Kidney capillary endothelial cell (primary cell): ENCODE measurements around the gene CCDC9B.

ENCODE experiments used
- DNase-seq: peaks from one replicate; pipeline ENCODE4 v3.0.0-alpha.2; 2018; ENCODE audit warnings: low spot score

The CCDC9B gene

DNA sequence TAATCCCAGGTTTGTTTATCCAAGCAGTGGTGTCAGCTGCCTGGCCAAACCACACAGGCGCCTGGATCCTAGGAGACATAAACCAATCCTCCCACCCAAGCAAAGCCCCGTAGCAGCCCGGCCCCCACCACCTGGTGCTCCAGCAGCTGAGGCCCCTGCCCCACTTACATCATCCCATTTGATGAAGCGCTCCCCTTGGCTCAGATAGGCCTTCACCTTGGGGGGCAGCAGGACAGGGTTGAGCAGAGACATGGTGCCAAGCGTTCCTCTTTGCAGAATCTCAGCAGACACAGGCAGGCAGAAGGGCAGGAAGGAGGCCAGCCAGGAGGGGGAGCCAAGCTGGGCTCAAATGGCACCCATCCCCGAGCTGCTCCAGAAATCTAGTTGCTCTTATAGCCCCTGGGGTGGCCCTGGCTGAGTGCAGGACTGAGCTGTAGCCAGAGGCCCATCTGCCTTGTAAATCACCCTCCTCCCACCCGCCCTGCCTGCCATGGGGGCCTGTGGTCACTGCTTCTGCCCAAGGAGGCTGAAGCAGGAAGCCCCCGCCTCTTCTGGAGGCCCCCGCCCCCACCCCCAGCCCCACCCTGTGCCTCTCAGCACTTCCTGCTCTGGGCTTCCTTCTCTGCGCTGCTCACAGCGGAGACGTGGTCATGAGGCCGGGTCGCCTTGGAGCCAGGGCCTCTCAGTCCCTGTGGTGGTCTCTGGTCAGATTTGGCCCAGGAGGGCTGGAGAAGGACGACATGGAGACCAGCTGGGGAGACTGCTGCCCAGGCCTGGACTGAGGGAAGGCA is 33.1 kb downstream of the CCDC9B start, which contains the start of gene PLCB2:
Gene PLCB2 (minus strand): TSS at position 515 of the 791 bp plus-strand sequence. CDS start 263 bp downstream, at position 252.
- no peak for DNase-seq

DNA sequence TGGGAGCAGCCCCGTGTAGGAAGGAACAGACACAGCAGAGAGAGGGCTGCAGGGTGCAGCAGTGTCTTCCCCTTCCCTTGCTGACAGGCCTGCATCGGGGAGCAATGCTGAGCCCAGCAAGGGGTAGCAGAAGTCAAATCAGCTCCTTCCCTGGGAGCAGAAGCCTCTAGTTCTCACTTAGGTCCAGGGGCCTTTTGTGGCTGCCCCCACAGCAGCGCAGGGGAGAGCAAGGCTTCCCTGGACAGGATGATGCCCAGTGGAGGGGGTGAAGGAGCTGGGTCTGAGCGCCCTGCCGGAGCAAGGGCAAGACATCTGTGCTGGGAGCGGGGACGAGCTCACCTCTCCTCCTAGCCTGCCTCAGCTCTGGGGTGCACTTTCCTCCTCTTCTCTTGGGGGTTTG is 33.8 kb downstream of the CCDC9B start:
- no peak for DNase-seq

DNA sequence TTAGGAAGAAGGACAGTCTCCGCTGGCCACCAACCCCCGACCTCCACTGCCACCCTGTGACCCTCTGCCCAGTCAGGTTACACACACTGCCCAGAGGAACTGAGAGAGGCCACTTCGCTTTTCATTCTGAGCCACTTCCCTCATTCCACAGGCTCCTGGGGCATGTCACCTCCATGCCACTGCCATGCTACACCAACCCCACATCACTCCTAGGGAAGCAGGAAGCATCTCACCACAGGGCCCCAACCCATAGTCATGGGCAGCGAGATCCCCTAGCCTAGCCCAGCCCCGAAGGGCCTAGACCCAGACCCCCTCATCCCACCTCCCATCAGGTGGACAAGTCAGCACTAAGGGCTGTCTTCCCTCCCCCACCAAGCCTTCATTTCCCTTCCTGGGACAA is 34.4 kb downstream of the CCDC9B start:
- DNase-seq: no peak

DNA sequence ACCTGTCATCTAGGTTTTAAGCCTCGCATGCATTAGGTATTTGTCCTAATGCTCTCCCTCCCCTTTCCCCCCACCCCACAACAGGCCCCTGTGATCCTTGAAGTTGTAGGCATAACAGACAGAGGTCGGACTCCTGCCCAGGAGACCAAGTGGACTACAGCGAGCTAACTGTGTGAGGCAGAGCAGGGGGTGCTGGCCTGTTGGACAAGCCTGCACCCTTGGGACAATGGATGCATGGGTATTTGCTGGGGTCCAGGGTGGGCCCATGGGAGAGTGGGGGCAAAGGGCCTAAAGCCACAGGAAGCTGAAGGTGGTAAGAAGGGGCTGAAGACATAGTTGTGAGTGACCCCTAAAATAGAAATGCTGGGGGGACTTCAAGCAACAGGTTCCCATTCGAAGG is 35.5 kb downstream of the CCDC9B start:
- DNase-seq: no peak

DNA sequence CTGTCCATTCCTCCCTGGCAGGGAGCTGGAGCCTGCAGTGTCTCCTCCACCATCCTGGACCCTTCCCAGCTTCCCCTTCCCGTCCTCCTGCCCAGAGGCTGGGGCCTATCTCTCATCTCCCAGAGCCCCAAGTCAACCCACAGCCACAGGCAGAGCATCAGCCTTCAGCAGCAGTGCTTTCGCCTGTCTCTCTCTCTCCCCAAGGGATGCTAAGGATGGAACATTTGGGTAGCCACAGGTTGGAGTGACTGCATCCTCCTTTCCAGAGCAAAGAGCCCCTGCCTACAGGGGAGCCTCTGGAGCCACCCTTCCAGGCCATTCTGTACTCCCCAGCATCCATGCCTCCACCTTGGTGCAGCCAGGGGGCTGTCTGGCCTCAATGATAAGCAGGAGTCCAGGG is 37.2 kb downstream of the CCDC9B start:
- no peak for DNase-seq

DNA sequence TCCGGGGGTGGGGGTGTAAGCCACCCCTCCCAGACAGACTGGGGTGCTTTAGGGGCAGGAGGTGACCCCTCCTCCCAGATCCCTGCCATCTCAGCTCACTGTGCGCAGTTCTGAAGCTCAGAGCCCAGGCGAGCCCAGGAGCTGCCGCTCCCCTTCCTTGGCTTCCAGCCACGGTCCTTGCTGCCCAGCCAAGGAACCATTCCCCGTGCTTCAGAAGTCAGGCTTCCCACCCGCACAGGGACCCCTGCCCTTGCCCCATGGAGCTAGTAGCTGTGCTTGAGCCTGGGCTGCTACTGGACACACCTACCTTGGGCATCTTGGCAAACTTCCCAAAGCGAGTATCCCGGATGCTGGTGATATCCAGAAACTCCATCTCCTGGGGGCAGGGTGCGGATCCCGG is 37.8 kb downstream of the CCDC9B start:
- no peak for DNase-seq

DNA sequence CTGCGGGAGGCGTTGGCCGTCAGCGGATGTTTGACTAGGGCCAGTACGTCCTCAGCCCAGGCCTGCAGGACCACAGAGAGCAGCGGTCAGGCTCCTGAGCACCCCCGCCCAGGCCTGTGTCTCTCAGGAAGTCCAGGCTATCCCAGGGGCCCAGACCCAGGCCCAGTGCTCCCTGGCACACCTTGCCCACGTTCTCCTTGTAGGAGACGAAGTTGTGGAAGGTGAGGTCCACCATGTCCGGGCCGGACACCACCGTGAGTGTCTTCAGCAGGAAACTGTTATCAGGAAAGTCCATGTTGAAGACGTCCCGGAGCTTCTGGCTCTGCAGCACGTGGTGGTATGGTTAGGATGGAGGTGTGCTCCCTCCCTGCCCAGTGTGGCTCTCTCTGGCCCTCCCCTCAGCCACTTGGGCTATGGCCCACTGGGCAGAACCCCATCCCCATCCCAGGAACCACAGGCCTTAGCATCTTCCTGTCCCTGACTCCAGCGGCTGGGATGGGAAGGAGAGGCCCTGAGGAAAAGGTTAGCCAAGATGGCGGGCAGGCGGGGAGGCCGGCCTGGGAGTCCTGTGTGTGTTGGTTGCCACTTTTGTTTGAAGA is 38.4 kb downstream of the CCDC9B start:
- no peak for DNase-seq

DNA sequence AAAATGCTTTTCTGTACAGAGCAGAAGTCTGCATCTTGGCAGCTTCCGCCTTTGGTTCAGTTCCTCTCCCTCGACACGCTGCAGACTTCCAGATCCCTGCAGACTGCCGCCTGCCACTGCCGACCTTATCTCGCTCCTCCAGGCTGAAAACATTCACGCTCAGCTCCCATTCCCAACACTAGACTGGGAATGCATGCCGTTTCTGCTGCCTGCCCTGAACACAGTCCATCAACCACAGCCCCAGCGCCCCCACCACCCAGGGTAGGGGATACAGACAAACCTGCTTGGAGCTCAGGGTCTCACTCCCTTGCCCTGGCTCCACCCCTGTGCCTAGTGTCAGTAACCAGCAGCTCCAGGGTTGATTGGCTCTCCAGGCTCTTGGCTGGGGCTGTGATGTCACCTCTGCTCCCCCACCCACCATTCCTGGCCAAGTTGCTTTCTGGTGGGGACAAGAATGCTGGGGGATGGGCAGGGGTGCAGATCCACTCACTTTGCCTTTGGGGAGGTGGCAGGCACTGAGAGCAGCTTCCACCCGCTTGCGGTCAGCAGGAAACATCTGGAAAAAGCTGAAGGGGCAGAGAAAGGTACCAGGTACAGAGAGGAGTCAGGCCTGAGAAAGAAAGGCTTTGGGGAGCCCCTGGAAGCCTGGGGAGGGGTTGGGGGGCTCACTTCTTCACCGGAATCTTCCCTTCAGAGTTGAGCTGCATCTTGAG is 39.1 kb downstream of the CCDC9B start:
- DNase-seq: no peak

DNA sequence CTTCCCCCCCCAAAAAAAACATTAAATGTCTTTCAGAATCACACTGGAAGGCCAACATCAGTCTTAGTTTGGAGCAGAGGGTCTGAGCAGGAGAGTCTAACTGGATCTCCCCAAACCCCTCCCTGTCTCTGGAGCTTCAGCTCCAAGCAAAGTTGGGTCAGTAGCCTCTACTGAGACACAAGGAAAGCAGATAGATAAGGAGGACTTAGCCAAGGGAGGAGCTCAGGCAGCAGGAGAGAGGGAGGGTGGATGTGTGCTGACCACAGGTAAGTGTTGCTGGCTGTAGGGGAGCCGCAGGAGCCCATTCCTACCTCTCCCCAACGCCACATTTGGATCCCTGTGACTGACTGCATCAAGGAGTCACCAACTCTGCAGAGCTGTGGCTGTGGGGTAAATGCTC is 40.0 kb downstream of the CCDC9B start:
- no peak for DNase-seq

DNA sequence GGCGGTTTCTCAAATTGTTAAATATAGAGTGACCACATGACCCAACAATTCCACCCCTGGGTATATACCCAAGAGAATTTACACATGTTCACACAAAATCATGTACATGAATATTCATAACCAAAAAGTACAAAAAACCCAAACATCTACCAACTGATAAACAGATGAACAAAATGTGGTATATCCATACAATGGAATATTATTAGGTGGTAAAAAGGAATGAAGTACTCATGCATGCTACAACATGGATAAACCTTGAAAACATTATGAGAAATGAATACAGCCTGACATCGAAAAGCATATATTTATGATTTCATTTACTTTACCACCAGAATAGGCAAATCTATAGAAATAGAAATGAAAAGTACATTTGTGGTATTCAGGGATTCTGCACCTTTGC is 40.4 kb downstream of the CCDC9B start:
- no peak for DNase-seq

DNA sequence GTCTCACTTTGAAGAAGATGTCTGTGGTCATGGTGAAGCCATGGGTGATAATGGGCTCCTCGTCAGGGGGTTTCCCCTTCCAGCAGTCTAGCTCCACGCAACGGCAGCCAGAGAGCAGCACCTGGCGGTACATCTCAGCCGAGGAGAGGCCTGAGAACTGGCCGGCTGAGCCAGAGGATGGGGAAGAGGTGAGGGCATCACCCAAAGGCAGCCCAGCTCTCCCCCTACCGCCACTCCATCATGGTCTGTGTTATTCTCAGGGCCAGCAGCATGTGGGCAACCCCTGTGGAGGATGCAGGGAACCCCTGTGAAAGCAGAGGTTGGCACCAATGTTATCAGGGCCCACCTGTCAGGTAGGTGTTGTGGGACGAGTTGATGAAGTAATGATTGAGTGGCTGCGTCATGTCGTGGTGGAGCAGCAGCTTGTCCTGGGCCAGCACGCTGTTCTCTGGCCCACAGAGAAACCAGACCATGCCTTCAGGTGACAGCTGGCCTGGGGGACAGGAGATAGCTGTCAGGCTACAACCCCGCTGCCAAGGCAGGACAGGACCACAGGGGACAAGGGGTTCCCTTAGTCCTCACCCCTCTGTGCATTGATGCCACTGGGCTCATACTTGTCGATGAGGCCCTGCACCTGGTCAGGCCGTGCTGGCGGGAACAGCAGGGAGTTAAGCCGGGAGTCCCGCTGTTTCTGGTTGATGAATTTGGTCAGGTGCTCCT is 42.4 kb downstream of the CCDC9B start:
- DNase-seq: no peak

DNA sequence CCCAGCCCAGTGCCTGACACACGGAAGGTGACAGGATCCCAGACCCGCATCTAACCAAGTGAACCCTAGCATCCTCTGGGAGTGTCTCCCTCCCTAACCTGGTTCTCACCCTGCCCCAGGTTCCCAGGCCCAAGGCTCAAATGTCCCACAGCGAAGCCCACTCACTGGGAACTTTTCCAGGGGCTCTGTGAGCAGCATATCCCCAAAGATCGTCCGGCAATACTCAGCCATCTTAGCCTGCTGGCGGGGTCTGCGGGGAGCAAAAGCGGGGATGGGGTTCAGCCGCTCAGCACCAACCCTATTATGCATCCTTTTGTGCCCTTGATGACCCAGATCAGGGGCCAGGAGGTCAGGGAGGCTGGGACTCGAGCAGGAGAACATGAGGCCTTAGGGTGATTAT is 43.4 kb downstream of the CCDC9B start:
- no peak for DNase-seq

DNA sequence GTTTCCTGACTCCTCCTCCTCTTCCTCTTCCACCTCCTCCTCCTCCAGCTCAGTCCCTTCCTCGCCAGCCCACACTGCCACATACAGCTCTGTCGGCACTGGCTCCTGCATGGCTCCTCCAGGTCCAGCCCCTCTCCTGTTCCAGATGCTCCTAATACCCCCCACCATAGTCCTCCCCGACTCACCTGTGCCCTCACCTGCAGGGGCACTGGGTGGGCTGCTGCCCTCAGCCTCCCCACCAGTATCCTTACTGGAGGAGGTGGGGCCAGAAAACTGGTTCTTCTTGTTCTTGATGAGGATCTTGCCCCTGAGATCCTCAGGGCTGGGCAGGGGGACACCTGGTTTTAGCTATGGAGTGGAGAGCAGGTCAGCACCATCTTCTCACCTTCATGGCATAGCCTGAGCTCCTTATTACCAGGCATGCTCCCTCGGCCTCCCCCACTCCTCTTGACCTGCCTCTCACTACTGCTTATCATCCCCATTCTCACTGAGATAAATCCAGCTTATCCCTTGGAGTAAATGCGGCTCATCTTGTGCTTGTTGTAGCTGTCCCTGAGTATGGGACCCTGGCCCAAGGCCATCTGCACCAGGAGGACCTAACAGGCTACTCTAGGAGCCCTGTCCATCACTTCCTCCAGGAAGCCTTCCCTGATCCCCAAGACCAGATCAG is 44.0 kb downstream of the CCDC9B start:
- no peak for DNase-seq

DNA sequence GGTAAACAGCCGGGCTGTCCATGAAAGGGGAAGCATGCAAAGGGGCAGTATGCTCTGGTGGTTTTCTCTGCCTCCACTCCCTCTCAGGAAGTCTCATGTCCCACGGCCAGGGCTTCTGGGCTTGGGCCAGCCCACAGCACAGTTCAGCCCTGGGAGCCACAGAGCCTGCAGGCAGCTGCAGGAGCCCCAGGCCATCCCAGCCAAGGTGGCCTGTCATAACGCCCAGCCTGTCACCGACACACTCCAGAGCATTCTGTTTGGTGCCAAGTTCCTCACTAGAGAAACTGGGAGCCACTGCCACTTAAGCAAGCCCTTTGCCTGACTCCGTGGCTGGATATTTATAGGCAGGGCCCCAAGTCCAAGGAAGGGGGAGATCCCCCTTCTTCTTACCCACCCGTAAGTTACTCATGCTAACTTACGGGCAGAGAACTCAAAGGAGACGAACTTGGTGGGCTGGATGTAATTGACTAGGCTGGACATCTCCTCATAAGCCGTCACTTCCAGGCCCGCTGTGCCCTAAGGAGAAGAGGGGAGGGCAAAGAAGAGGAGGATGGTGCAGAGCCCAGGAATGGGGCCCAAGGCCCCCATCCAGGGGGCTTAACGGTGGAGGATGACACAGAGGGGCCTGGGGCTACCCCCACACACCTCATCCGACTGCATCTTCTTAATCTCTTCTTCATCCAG is 44.7 kb downstream of the CCDC9B start:
- DNase-seq: no peak

DNA sequence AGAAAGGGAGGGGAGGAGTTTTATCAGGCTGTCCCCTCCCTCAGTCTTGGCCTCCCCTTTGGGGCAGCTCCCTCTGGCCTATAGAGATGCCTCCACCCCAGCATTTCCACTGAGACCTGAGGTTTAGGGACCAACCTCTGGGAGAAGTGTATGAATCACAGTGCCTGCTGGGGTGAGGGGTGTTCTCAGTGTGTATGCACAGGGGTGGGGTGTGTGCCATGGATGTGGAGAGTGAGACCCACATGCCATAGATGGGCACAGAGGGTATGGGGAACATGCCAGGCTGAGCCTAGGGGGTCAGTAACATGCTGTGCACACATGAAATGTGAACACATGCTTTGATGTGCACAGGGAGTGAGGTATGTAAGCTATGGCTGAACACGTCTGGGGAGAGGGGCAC is 45.4 kb downstream of the CCDC9B start:
- DNase-seq: no peak

DNA sequence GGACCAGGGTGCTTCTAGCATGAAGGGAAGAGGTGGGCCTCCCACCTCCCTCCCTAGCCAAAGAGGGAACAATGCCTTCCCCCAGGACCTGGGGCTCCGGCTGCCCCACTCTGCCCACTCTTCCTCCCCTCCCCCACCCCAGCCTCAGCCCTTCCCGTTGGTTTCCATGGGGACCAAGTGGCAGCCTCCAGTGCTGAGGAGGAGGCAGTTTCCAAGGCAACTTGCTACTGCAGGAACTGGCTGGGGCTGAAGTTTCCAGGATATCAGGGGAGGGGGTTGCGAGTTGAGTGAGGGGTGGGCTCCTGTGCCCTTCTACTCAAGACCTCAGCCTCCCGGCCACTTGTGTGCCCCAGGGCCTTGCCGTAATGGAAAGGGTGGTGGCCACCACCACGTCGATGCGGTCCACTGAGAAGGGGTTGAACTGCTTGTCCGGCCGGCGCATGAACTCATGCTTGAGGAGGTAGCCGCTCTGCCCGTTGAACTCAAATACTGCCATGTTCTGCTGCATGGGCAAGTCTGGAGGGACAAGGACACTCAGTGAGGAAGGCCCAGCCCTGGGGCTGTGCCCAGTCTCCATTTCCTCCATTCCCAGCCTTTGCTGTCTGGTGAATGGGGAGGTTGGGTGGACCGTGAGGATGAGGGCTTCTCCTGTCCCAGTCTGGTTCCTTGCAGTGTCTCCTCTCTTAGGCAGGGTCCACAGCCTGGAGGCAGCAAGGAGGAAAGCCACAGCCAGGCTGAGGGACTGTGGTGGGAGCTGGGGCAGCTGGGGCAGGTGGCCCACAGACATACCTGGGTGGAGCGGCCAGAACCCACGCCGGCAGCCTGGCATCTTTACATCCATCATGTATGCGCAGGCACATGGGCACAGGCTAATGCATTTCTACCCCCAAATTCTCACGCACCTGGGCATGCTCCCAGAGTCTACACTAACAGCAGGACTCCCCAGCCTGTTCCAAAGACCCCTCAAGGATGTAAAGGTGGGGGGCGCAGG is 46.5 kb downstream of the CCDC9B start:
- no peak for DNase-seq

DNA sequence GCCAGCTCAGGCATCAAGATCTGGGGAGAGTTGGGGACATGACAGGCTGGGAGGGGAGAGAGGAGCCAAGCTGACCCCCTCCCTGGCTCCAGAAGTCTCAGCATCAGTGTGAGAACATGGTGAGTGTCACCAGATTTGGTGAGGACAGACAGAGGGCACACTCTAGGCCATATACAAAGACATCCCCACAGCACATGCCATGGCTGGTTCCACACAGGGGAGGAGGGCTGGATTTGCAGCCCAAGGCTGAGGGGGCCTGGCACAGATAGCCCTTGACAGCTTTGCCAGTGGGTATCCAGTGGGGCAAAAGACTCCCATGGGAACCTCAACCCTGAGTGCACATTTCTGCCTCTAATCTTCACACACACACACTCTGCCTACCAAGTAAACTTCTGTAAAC is 47.7 kb downstream of the CCDC9B start:
- no peak for DNase-seq

DNA sequence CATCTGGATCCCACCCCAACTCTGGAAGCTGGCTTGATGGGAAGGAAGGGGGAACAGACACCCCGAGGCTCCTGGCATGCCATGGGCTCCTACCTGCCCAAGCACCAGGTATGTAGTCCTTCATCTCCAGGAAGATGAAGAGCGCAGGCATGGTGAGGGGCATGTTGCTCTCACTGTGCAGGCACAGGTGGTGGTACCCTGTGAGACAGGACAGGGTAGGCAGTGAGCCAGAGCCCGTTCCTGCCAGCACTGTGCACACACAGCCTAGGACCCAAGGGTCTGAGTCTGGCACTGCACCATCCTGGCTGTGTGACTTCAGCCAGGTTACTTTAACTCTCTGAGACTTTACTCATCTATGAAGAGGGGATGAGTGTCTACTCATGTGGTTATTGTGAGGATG is 48.5 kb downstream of the CCDC9B start:
- DNase-seq: no peak

DNA sequence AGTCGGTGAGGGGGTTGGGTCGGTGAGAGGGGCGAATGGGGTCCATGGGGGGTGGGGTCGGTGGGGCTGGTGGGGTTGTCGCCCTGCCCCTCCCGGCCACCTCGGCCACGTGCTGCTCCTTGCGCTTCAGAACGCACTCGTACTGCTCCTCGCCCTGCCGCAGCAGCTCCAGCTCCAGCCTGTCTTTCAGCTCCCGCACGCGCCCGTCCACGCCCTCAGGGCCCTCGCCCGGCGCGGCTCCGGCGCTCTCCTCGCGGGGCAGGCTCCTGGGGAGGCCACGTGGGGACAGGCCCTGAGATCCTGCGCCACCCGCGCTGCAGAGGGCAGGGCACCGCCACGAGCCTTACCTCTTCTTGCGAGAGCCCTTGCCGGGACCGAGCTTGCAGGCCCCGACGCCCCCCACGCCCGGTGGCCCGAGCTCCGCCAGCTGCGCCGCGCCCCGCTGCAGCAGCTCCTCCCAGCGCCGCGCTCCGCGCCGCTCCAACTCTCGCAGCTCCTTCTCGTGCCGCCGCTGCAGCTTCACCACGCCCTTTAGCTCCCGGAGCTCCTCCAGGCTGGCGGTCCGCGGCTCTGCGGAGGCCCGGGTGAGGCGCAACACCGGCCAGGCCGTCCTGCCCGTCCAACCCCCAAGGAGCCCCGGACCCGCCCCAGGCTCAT is 49.7 kb downstream of the CCDC9B start:
- peak; percentile 48 for DNase-seq

DNA sequence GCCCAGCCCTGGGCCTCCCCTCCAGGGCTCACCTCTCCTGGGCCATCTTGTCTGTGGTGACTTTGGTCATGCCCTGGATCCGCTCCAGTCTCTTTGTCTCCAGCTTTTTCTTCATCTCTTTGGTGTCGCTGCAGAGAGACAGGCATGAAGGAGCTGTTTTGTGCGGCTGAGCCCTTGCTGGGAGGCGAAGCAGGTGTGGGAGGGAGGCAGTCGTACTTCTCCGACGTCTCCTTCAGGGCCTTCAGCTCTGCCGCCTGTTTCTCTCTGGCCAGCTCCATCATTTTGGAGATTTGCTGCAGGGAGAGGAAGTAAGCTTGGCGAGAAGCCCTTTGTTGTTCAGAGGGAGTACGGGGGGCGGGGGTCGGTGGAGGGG is 50.2 kb downstream of the CCDC9B start:
- no peak for DNase-seq
